GM19099 (cell line): ENCODE results near the gene USP10.

Experiments used
- POLR2A ChIP-seq: IDR thresholded peaks from 3 replicates; pipeline ENCODE4 v1.6.1; 2011; ENCODE audit warnings: low read depth; ENCODE audit not compliant: insufficient read length; ENCODE audit errors: extremely low read depth

Gene USP10

DNA sequence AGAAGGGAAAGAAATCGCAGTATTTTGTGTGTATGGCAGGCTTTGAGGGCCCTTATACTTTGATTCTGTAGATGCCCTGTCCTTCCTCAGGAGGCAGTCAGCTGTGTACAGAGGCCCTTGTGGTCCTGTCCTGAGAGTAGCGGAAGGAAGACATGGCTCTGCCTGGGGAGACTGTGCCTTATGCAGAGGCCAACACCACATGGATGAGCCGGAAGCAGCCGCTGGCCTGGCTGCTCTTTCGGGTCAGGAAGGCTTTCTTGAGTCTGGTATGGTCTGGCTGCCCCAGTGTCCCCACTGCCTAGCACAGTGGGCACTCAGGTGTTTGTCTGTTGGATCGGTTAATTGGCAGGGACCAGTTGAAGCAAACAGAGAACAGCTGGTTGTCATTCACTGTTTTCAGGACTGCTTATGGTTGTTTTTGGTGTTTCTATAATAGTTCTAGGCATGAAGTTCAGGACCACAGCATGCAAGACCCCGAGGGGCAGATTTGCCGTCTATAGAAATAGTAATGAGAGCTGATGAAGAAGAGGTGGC lies 12.4 kb downstream of the USP10 start:
- no peak for TF ChIP-seq POLR2A

DNA sequence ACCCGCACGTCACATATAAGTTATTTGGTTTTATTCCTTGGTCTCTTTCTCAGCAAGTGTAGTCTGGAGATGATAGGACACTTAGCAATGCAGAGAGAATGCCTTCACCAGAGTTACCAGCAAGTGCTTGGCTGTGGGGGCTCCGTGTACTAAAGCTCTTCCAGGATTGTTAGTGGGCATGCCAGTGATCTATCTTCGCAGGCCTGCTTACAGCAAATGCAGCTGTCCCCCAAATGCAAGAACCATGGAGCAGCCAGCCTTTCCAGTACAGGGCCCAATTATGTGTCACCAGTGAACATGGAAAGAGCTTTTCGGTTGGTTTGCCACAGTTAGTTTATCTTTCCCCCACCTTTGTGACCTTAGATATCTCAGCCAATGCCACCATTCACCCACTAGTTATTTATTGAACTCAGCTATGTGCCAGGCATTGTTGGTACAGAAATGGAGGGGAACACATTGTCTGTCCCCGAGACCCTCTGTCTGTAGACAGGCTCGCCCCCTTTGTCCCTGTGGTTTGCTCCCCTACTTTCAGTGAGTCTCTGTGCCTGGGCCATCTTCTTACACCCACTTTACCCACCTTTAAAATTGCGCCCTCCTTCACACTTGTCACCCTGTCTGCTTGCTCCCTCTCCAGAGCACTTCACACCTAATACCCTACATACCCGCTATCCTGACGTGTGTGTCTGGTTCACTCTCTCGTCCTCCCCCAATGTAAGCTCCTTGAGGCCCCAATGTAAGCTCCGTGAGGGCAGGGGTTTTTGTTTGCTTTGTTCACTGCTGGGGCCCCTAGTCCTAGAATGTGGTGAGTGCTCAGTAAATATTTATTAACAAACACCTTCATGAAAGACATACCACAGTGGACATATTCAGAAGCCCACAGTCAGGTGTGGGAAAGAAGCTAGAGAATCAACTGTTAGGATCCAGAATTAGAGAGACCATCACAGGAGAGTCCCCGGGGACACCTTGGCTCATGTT lies 13.3 kb downstream of the USP10 start:
- TF ChIP-seq POLR2A: no peak

DNA sequence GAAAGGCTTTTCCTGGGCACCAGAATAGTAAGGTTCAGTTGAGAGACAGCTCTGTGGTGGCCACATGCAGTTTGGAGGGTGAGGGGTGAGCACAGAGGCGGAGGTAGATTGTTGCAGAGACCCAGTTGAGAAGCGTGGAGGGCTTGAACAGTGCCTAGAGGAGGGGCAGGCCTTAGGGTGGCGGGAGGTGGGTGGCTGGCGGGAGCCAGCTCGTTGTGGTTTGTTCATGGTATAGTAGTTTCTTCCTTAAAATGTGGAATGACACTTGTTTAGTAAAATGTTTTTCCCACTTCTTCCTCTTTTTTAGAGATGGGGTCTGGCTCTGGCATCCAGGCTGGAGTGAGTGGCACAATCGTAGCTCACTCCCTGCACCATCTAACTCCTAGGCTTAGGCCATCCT lies 14.2 kb downstream of the USP10 start:
- TF ChIP-seq POLR2A: no peak

- TF ChIP-seq POLR2A: no peak
Measured at GRCh38 chr16:84715424-84715823, 15.6 kb downstream of the USP10 start.

DNA sequence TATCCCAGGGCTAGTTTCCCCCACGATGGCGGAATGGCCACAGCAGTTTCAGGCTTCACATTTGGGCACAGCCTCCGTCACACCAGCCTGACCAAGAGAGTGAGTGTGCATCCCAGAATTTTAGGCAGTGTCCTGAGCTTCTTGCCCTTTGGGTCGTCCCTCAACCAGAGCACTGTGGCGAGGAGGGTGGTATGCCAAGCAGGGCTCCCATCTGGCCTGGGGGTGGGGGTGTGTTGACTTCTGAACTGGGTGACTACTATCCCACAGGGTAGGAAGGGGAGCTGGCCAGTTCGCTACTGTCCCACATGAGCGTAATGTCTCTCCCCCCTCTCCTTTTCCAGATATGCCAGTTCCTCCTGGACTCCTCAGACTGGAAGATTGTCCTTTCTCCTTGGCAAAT lies 16.1 kb downstream of the USP10 start:
- TF ChIP-seq POLR2A: no peak

- no peak for TF ChIP-seq POLR2A
Measured at GRCh38 chr16:84716740-84717139, 16.9 kb downstream of the USP10 start.

GRCh38 chr16:84717484-84717883 lies 17.7 kb downstream of the USP10 start:
- no peak for TF ChIP-seq POLR2A

DNA sequence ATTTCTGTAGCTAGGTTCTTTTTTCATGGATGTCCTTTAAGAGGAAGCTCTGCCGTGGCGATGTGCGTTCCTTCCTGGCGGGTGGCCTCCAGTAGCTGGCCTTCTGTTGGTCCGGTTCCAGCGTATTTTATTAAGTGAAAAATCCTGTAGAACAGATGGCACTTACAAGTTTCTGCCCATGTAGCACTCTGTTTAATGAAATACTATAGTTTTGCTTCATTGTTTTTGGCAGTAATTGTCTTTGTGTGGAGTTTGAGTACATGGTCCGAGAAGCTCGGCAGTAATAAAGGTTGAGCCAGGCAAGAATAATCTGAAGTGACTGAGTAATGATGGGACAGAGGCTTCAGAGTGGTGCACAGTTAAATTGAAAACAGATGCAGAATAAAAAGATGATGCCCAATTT lies 20.4 kb downstream of the USP10 start:
- TF ChIP-seq POLR2A: no peak

- no peak for TF ChIP-seq POLR2A
Measured at GRCh38 chr16:84722068-84722467, 22.3 kb downstream of the USP10 start.

- TF ChIP-seq POLR2A: no peak
Measured at GRCh38 chr16:84723906-84724305, 24.1 kb downstream of the USP10 start.

GRCh38 chr16:84724606-84725309 lies 25.0 kb downstream of the USP10 start:
- TF ChIP-seq POLR2A: no peak

DNA sequence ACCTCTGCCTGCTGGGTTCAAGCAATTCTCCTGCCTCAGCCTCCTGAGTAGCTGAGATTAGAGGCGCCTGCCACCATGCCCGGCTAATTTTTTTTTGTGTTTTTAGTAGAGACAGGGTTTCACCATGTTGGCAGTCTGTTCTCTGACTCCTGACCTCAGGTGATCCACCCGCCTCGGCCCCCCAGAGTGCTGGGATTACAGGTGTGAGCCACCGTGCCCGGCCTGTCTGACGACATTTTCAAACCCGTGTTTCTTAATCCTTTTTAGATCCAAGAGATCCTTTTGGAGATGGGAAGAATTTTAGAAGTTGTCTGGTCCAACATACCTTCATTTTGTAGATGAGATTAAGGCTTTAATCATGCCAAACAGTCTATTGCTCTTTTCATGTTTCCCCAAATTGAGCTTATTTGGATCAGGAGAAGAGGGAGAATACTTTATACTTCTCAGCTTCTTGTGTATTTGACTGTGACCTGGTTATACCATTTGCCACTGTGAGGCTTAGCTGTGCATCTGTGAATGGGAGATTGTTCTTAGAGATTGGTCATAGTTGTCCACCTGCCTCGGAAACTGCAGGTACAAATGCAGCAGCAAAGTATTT lies 25.8 kb downstream of the USP10 start:
- no peak for TF ChIP-seq POLR2A

DNA sequence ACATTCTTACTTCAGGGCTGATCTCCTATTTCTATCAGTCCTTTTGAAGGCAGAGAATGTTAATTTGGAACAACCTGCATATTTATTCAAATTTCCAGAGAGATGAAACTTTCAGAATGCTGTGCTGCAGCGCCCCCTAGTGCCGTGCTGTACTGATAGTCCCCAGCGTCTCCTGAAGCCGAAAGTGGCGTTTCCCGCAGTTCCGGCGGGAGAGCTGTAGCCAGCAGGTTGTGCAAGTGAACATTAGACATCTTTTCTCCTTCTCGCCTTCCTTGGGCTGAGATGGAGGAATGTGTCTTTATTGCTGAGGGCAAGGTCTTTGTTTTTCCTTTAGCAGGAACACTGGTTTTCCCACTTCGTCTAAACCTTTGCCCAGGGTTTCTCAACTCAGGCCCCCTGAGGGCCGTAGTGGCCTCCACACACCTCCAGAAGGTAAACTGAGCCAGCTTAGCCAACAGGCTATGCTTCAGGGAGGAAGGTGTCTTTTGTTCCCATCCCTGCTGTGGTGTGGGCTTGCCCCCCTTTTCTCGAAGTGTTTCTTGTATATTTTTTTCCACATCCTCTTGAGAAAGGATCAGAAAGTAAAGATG lies 26.4 kb downstream of the USP10 start:
- no peak for TF ChIP-seq POLR2A

GRCh38 chr16:84726669-84727467 lies 27.1 kb downstream of the USP10 start:
- no peak for TF ChIP-seq POLR2A
